GM21825 (cell line): Measurements from ENCODE around the gene PKP4.
A peak's percentile ranks its signal among the peaks of the same experiment; 100 is the strongest.
"Not testable (repeated sequence)": the region's sequence is repeated elsewhere in the genome, so short reads cannot be mapped to it uniquely, and the experiment has no call there.

Experiments used
- ATAC-seq: cut with Tn5 transposase; IDR thresholded peaks from one replicate; pipeline ENCODE4 v1.9.1; 2021; ENCODE audit warnings: mild to moderate bottlenecking, moderate library complexity; ENCODE audit not compliant: unreplicated experiment

PKP4 gene, protein sequence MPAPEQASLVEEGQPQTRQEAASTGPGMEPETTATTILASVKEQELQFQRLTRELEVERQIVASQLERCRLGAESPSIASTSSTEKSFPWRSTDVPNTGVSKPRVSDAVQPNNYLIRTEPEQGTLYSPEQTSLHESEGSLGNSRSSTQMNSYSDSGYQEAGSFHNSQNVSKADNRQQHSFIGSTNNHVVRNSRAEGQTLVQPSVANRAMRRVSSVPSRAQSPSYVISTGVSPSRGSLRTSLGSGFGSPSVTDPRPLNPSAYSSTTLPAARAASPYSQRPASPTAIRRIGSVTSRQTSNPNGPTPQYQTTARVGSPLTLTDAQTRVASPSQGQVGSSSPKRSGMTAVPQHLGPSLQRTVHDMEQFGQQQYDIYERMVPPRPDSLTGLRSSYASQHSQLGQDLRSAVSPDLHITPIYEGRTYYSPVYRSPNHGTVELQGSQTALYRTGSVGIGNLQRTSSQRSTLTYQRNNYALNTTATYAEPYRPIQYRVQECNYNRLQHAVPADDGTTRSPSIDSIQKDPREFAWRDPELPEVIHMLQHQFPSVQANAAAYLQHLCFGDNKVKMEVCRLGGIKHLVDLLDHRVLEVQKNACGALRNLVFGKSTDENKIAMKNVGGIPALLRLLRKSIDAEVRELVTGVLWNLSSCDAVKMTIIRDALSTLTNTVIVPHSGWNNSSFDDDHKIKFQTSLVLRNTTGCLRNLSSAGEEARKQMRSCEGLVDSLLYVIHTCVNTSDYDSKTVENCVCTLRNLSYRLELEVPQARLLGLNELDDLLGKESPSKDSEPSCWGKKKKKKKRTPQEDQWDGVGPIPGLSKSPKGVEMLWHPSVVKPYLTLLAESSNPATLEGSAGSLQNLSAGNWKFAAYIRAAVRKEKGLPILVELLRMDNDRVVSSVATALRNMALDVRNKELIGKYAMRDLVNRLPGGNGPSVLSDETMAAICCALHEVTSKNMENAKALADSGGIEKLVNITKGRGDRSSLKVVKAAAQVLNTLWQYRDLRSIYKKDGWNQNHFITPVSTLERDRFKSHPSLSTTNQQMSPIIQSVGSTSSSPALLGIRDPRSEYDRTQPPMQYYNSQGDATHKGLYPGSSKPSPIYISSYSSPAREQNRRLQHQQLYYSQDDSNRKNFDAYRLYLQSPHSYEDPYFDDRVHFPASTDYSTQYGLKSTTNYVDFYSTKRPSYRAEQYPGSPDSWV

DNA sequence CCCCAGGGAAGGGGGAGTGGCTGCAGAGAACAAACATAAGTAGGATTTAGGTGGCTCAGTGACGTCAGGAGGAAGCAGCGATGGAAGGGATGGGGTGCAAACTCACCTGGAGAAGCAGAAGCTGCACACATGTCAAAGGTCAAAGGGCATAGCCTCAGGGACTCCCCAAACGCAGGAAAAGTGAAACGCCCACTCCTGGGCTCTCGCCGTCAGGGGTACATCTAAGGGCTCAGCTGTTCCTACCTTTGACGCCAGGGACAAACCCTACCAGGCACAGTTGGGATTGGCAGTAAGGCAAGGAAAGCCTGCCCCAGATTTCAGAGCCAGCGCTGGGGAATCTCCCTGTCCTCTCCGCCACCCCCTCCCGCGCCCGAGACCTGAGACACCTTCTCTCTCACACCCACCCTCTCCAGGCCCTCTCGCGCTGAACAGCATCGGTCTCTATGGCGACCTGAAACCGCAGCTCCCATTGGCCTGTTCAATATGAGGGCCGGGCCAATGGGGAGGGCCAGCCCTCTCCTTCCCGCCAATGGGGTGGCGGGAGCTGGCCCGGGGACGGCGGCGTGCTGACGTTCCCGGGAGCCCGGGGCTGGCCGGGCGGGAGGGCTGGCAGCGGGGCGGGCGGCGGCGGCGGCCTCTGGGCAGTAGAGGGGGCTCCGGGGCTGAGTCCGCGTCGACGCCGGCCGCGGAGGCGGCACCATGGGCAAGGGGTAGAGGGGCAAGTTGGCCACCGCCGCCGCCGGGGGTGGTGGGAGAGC lies at the start of gene PKP4, which contains the start of gene CCDC148:
Gene PKP4, plus strand, starts transcription at position 644 of the 758 bp plus-strand sequence. CDS start 76,233 bp downstream, outside the sequence.
Gene CCDC148, minus strand, starts transcription at position 445 of the 758 bp plus-strand sequence. Its CDS starts 314 bp downstream, at position 131.
- peak; percentile 95 for ATAC-seq

DNA sequence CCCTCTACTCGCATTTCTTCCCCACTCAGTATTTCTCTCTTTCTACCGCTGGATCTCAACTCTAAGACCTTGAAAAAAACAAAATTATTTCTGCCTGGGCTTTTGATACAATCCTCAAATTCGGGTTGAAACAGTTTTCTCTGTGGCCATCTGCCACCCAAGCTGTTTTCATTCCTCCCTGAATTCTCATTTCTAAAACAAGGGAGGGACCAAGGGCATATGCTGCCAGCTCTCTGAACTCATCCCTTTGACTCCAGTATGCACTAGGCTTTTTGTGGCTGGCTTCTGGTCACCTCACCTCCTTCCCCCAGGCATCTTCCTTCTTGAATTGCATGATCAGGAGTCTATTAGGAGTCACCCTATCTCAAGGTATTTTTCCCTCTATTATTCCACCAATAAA lies 49.7 kb upstream of the PKP4 start:
- ATAC-seq: no peak

GRCh38 chr2:158410132-158410531 lies 46.6 kb upstream of the PKP4 start:
- no peak for ATAC-seq

GRCh38 chr2:158411748-158412147 lies 45.0 kb upstream of the PKP4 start:
- no peak for ATAC-seq

DNA sequence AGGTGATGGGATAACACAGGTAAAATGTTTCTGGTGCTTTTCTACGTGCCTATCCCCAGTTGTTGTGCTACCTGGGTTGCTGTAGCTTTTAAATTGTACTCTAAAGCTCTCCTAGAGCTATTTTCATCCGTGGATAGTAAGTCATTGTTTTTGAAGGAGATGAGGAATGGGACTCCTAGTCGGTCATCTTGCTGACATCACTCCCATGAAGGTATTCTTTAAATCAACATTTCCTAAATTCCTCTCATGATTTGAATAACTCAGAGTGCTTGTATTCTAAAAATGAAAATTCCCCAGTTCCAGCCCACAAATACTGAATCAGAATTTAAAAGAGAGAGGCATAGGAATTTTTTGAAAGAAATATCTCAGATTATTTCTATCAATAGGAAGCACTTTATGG lies 44.5 kb upstream of the PKP4 start:
- no peak for ATAC-seq

- ATAC-seq: no peak
Observed at GRCh38 chr2:158413581-158413980, 43.2 kb upstream of the PKP4 start.

DNA sequence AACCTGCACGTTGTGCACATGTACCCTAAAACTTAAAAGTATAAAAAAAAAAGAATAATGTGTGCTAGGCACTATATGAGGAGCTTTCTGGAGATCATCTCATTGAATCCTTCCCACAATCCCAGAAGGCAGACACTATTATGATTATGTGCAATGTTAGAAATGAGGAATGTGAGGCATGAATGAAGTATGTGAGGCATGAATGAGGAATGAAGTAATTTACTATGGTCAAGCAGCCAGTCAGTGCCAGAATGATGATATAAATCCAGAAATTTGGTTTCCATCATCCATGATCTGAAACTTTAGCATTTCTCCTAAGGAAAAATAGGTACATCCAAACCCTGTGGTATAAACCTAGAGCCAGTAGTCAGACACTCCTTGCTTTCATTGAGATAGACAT lies 42.2 kb upstream of the PKP4 start:
- ATAC-seq: no peak

GRCh38 chr2:158432117-158432516 lies 24.6 kb upstream of the PKP4 start:
- no peak for ATAC-seq

- not testable (repeated sequence) for ATAC-seq
Observed at GRCh38 chr2:158433716-158434115, 23.0 kb upstream of the PKP4 start.

DNA sequence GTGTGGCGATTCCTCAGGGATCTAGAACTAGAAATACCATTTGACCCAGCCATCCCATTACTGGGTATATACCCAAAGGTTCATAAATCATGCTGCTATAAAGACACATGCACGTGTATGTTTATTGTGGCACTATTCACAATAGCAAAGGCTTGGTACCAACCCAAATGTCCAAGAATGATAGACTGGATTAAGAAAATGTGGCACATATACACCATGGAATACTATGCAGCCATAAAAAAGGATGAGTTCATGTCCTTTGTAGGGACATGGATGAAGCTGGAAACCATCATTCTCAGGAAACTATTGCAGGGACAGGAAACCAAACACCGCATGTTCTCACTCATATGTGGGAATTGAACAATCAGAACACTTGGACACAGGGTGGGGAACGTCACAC lies 17.7 kb upstream of the PKP4 start:
- not testable (repeated sequence) for ATAC-seq

- ATAC-seq: no peak
Observed at GRCh38 chr2:158443606-158444005, 13.1 kb upstream of the PKP4 start.

- ATAC-seq: peak; percentile 23
Observed at GRCh38 chr2:158457092-158457825, 507 bp downstream of the PKP4 start.

GRCh38 chr2:158457826-158458616 lies 1.3 kb downstream of the PKP4 start:
- peak; percentile 52 for ATAC-seq

DNA sequence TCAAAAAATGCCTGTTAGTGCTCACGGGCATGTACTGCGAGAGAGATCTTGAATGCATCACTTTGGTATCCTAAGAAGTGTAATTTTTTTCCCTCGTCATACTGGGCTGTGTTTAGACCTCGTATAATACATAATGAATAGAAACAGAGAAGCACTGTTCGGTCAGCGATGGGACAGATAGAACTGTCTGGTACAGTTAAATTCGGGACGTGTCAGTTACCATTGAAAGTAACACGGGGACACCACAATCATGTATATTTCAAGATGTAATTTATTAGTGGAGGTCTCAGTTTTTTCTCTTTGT lies 1.8 kb downstream of the PKP4 start:
- no peak for ATAC-seq

DNA sequence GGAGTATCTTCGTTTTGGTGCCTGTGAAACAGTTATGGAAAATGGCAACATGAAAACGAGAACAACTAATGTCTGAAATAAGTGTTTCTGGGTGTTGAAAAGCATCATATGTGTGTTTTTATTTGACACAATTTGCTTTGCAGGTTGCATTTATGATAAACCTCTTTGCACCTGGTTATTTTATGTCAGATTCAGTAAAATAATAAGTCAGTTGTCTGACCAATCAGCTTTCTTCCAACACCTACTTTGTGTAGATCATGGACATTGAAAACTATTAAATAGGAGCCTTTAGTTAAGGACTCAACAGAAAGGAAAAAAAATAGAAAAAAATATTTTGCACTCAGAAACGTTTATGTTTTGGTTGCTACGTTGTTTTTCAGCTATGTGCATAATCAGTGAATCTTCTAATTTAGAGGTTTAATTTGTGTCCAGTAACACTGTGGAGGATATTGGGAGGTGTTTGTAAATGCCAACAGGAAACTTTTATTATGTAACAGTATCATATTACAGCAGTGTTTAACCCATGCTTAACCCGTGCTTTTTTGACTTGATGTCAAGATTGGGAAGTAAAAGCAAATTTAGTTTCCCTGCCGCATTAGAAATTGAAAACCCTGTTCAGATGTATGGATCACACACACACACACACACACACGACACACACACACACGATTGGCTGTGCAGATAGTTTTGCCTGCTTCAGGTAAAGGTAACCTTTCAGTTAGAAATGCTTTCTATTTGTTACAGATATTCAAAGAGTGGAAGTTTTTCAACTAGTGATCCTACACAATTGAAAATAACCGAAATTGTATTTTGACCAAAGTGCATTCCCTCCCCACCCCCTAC lies 2.6 kb downstream of the PKP4 start:
- ATAC-seq: no peak

- no peak for ATAC-seq
Observed at GRCh38 chr2:158460632-158461297, 4.0 kb downstream of the PKP4 start.

DNA sequence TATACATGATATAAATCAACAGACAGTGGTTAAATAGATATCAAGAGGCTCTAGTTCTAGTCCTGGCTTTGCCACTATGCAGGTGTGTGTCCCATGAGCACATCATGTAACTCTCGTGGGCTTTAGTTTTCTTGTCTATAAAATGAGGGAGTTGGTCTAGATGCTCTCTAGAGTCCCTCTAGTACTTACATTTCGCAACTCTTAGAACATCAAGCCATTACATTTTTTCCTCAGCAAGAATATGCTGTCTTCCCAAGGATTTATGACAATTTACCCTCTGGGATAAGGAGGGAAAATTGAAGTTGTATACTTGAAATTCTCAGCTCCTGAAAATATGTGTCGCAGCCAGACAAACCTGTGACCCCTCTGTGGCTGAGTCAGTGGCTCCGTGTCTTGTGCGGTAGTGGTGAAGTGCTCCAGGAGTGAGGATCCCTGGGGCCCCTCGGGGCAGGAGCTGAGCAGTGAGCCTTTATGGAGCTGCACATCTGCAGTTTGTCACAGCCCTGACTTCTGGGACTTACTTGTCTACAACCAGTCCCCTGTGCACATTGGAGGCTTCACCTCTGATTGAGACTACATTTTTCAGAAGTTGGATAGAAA lies 6.8 kb downstream of the PKP4 start:
- ATAC-seq: no peak
